ENCODE data around the gene PAGR1. TPM values are rescaled to one million over a fixed set of nuclear protein-coding genes. Genes with fewer than 3 reads are reported as not detected.

PAGR1 gene
- total and polyA plus RNA-seq, 9 of the 15 experiments (the other 6 are each of a cell fraction or from before 2014, with no cell fraction given): 1.4 to 58.2 (median 16.8) TPM

- TF ChIP-seq, protein P1, sequence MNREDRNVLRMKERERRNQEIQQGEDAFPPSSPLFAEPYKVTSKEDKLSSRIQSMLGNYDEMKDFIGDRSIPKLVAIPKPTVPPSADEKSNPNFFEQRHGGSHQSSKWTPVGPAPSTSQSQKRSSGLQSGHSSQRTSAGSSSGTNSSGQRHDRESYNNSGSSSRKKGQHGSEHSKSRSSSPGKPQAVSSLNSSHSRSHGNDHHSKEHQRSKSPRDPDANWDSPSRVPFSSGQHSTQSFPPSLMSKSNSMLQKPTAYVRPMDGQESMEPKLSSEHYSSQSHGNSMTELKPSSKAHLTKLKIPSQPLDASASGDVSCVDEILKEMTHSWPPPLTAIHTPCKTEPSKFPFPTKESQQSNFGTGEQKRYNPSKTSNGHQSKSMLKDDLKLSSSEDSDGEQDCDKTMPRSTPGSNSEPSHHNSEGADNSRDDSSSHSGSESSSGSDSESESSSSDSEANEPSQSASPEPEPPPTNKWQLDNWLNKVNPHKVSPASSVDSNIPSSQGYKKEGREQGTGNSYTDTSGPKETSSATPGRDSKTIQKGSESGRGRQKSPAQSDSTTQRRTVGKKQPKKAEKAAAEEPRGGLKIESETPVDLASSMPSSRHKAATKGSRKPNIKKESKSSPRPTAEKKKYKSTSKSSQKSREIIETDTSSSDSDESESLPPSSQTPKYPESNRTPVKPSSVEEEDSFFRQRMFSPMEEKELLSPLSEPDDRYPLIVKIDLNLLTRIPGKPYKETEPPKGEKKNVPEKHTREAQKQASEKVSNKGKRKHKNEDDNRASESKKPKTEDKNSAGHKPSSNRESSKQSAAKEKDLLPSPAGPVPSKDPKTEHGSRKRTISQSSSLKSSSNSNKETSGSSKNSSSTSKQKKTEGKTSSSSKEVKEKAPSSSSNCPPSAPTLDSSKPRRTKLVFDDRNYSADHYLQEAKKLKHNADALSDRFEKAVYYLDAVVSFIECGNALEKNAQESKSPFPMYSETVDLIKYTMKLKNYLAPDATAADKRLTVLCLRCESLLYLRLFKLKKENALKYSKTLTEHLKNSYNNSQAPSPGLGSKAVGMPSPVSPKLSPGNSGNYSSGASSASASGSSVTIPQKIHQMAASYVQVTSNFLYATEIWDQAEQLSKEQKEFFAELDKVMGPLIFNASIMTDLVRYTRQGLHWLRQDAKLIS (CRISPR knock-in tag; IDR thresholded peaks at IDR 0.05): no peak
- TF ChIP-seq SETDB1 (IDR thresholded peaks at IDR 0.05; ENCODE audit: low read length) (no peak), NFIC (IDR thresholded peaks at IDR 0.05) (peak; percentile 41; the same call in 1 of the 2 replicates), KAT7 (CRISPR knock-in tag; IDR thresholded peaks at IDR 0.05; ENCODE audit: borderline replicate concordance) (peak; percentile 79), NCOA2 (IDR thresholded peaks at IDR 0.05; ENCODE audit: partially characterized antibody in 2 of 2) (no peak), FOXP4 (CRISPR knock-in tag; IDR thresholded peaks at IDR 0.05; ENCODE audit: borderline replicate concordance) (0 out of 2 replicates have a peak, but pooled peaks have one; percentile 76), SIN3A (IDR thresholded peaks at IDR 0.05; ENCODE audit: borderline replicate concordance in 2 of 2, control insufficient read depth in 1 of 2, low read depth in 2 of 2, low read length in 2 of 2) (peak; percentile 58 to 82; a peak in 3 of 4 replicates), TCF7L2 (IDR thresholded peaks at IDR 0.05; ENCODE audit: low read depth, low read length) (no peak), SIX5 (IDR thresholded peaks at IDR 0.05; ENCODE audit: borderline replicate concordance in 1 of 2, insufficient read depth in 1 of 2, low read depth in 1 of 2, low read length in 2 of 2) (peak in 1 of 2 experiments; percentile 44; a peak in 1 of 4 replicates), ZNF224 (CRISPR knock-in tag; IDR thresholded peaks at IDR 0.05) (0 out of 2 replicates have a peak, but pooled peaks have one; percentile 45), ELK1 (CRISPR knock-in tag; IDR thresholded peaks at IDR 0.05) (no peak), ZNF274 (IDR thresholded peaks at IDR 0.05; ENCODE audit: borderline replicate concordance, low read depth, low read length) (no peak), NR2C1 (IDR thresholded peaks at IDR 0.05) (peak; percentile 56), NR2C1 (tag; IDR thresholded peaks at IDR 0.05) (peak; percentile 49; the same call in 1 of the 2 replicates), FOXK1 (CRISPR knock-in tag; IDR thresholded peaks at IDR 0.05; ENCODE audit: borderline replicate concordance) (peak; percentile 86)
- TF ChIP-seq, protein P2, sequence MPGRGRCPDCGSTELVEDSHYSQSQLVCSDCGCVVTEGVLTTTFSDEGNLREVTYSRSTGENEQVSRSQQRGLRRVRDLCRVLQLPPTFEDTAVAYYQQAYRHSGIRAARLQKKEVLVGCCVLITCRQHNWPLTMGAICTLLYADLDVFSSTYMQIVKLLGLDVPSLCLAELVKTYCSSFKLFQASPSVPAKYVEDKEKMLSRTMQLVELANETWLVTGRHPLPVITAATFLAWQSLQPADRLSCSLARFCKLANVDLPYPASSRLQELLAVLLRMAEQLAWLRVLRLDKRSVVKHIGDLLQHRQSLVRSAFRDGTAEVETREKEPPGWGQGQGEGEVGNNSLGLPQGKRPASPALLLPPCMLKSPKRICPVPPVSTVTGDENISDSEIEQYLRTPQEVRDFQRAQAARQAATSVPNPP (IDR thresholded peaks at IDR 0.05; ENCODE audit: borderline replicate concordance, insufficient read depth, insufficient read length): no peak
These were observed 25.6 kb upstream of the PAGR1 start, which contains the start of gene KIF22 (continued) for GRCh38 chr16:29790183-29790948.

Measured in K562 (cell line).